ENCODE measurements around the gene MYRF. TPM values are rescaled to one million over a fixed set of nuclear protein-coding genes. Genes with fewer than 3 reads are reported as not detected.

Gene MYRF
- 1 to 10 TPM in 1 of 2 donors, under 1 TPM in 1; 0.33 to 1.7 TPM for total RNA-seq

GRCh38 chr11:61752117-61752924, at the start of gene MYRF:
TSS of gene MYRF (plus strand) at chr11:61752636. CDS start at chr11:61752745, 109 bp downstream.

GRCh38 chr11:61792310-61793082, 40.1 kb downstream of the MYRF start, which contains the start of the genes FEN1 and TMEM258:
TSS of gene FEN1 (plus strand) at chr11:61792911. CDS start at chr11:61795362, 2,451 bp downstream.
TSS of gene TMEM258 (minus strand) at chr11:61792599. CDS start at chr11:61792558, 41 bp downstream.

GRCh38 chr11:61816736-61817455, 64.5 kb downstream of the MYRF start, which contains the start of gene FADS1:
TSS of gene FADS1 (minus strand) at chr11:61817003. CDS start at chr11:61816929, 74 bp downstream.

GRCh38 chr11:61827571-61828378, 75.3 kb downstream of the MYRF start, which contains the start of gene FADS2:
TSS of gene FADS2 (plus strand) at chr11:61828300. CDS start at chr11:61828391, 91 bp downstream.

Other genes with a start within 250 kb of the MYRF start
- gene LRRC10B, start 243.9 kb upstream of the MYRF start, total RNA-seq: under 1 TPM; under 0.01 to 0.33 TPM
- under 1 TPM; under 0.01 to 0.67 TPM for gene SYT7, start 171.6 kb upstream of the MYRF start, total RNA-seq
- 1 to 10 TPM; 2.0 to 2.4 TPM for gene DAGLA, start 72.2 kb upstream of the MYRF start, total RNA-seq
- gene TMEM258, start 40.0 kb downstream of the MYRF start, total RNA-seq: 10 to 100 TPM; 62.3 to 85.3 TPM
- gene FEN1, start 40.3 kb downstream of the MYRF start, total RNA-seq: 100 to 1,000 TPM in 1 of 2 donors, 10 to 100 TPM in 1; 56.4 to 110 TPM
- 100 to 1,000 TPM in 1 of 2 donors, 10 to 100 TPM in 1; 96.6 to 101 TPM for gene FADS1, start 64.4 kb downstream of the MYRF start, total RNA-seq
- gene FADS2, start 75.7 kb downstream of the MYRF start, total RNA-seq: 100 to 1,000 TPM; 316 to 379 TPM
- gene FADS3, start 138.9 kb downstream of the MYRF start, total RNA-seq: 100 to 1,000 TPM in 1 of 2 donors, 10 to 100 TPM in 1; 65.7 to 134 TPM
- gene RAB3IL1, start 164.9 kb downstream of the MYRF start, total RNA-seq: 10 to 100 TPM in 1 of 2 donors, 1 to 10 TPM in 1; 10.0 to 15.0 TPM
- 10 to 100 TPM in 1 of 2 donors, 1 to 10 TPM in 1; 7.0 to 60.9 TPM for gene BEST1, start 197.7 kb downstream of the MYRF start, total RNA-seq
- 100 to 1,000 TPM; 643 to 857 TPM for gene FTH1, start 215.0 kb downstream of the MYRF start, total RNA-seq